Sigmoid colon (tissue), 4 donors: ENCODE data around the gene HTT.

Experiments used
- POLR2AphosphoS5 ChIP-seq, 4 donors: sonication (generic); formaldehyde crosslinking; IDR thresholded peaks; one replicate each; pipeline ENCODE4 v1.6.1; 2017; ENCODE audit warnings: antibody characterized with exemption in 4 of 4
- TF ChIP-seq, protein P1 (sequence below), 4 experiments: fragments of 450-650 bp in 3 of 4; fragments of 200-600 bp in 1 of 4; IDR thresholded peaks; one replicate each; pipeline ENCODE4 v1.5.1; 2016 to 2019; ENCODE audit warnings: antibody characterized with exemption in 4 of 4, mild to moderate bottlenecking in 3 of 4, moderate library complexity in 2 of 4

DNA sequence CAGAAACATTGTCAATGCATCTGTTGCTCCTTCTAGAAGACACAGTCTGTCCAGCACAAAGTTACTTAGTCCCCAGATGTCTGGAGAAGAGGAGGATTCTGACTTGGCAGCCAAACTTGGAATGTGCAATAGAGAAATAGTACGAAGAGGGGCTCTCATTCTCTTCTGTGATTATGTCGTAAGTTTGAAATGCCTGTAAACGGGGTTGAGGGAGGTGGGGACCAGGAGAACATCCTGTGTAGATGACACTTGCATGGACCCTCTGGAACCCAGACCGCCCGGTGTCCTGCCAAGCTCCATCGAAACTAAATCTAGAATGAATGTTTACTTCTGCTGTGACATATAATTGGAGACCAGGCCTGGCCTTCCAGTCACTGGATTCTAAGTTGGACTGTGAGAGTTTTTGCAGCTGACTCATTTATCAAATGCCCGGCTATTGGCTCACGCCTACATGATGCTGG lies 129.5 kb downstream of the HTT start:
- TF ChIP-seq, protein P1, sequence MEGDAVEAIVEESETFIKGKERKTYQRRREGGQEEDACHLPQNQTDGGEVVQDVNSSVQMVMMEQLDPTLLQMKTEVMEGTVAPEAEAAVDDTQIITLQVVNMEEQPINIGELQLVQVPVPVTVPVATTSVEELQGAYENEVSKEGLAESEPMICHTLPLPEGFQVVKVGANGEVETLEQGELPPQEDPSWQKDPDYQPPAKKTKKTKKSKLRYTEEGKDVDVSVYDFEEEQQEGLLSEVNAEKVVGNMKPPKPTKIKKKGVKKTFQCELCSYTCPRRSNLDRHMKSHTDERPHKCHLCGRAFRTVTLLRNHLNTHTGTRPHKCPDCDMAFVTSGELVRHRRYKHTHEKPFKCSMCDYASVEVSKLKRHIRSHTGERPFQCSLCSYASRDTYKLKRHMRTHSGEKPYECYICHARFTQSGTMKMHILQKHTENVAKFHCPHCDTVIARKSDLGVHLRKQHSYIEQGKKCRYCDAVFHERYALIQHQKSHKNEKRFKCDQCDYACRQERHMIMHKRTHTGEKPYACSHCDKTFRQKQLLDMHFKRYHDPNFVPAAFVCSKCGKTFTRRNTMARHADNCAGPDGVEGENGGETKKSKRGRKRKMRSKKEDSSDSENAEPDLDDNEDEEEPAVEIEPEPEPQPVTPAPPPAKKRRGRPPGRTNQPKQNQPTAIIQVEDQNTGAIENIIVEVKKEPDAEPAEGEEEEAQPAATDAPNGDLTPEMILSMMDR (IDR thresholded peaks at IDR 0.05): no peak
- TF ChIP-seq POLR2AphosphoS5 (IDR thresholded peaks at IDR 0.05): peak; percentile 27 to 66 (median 47)
